Neural cell (in vitro differentiated cells): ENCODE data around the gene ITGAL. TPM values are rescaled to one million over a fixed set of nuclear protein-coding genes. Genes with fewer than 3 reads are reported as not detected.

Experiments used
- H2AFZ ChIP-seq: fragments of 200-600, 300-800 bp; sonication (generic), shearing (Covaris generic); 2 replicates; pipeline ENCODE4 v1.6.0; 2014; ENCODE audit warnings: low read depth, mild to moderate bottlenecking, antibody characterized with exemption, low read length, moderate library complexity
- H3F3A ChIP-seq: fragments of 200-600 bp; shearing (Covaris generic); 2 replicates; pipeline ENCODE4 v1.6.1; 2016; ENCODE audit warnings: mild to moderate bottlenecking, moderate library complexity, mixed read lengths, antibody characterized with exemption, low read length; ENCODE audit not compliant: insufficient read depth, poor library complexity, severe bottlenecking
- H3K27ac ChIP-seq: fragments of 200-600, 300-800 bp; sonication (generic), shearing (Covaris generic); 2 replicates; pipeline ENCODE4 v1.5.1; 2014; ENCODE audit warnings: mild to moderate bottlenecking, low read length, moderate library complexity
- H3K27me3 ChIP-seq: fragments of 300-800, 200-600 bp; sonication (generic), shearing (Covaris generic); 2 replicates; pipeline ENCODE4 v1.6.0; 2014; ENCODE audit warnings: mild to moderate bottlenecking, low read depth, low read length, moderate library complexity; ENCODE audit not compliant: insufficient read depth
- H3K36me3 ChIP-seq: fragments of 300-800, 200-600 bp; sonication (generic), shearing (Covaris generic); 2 replicates; pipeline ENCODE4 v1.5.1; 2014; ENCODE audit warnings: mild to moderate bottlenecking, antibody characterized with exemption, low read length, moderate library complexity; ENCODE audit not compliant: insufficient read depth
- H3K4me2 ChIP-seq: fragments of 300-800, 200-600 bp; sonication (generic), shearing (Covaris generic); 2 replicates; pipeline ENCODE4 v1.6.0; 2014; ENCODE audit warnings: mild to moderate bottlenecking, low read length
- H3K4me3 ChIP-seq: fragments of 300-800, 200-600 bp; sonication (generic), shearing (Covaris generic); 2 replicates; pipeline ENCODE4 v1.5.1; 2014; ENCODE audit warnings: mild to moderate bottlenecking, low read length, moderate library complexity
- H3K79me2 ChIP-seq: fragments of 200-600 bp; shearing (Covaris generic); replicated peaks from 2 replicates; pipeline ENCODE4 v1.6.0; 2014; ENCODE audit warnings: mild to moderate bottlenecking, low read length, moderate library complexity; ENCODE audit not compliant: insufficient read depth
- H3K9ac ChIP-seq: fragments of 300-800, 200-600 bp; sonication (generic), shearing (Covaris generic); 2 replicates; pipeline ENCODE4 v1.6.1; 2016; ENCODE audit warnings: mild to moderate bottlenecking, low read length, mixed read lengths
- H3K9me2 ChIP-seq: fragments of 200-600 bp; shearing (Covaris generic); 2 replicates; pipeline ENCODE4 v1.6.1; 2016; ENCODE audit warnings: mild to moderate bottlenecking, low read length, mixed read lengths; ENCODE audit not compliant: insufficient read depth
- H3K9me3 ChIP-seq: fragments of 200-600, 300-800 bp; sonication (generic), shearing (Covaris generic); 2 replicates; pipeline ENCODE4 v1.6.1; 2016; ENCODE audit warnings: mild to moderate bottlenecking, mixed run types, low read length, moderate library complexity, mixed read lengths
- H4K20me1 ChIP-seq: fragments of 200-600 bp; shearing (Covaris generic); 2 replicates; pipeline ENCODE4 v1.6.1; 2016; ENCODE audit warnings: mild to moderate bottlenecking, mixed run types; ENCODE audit not compliant: insufficient read depth
- EP300 ChIP-seq: fragments of 450-650 bp; conservative IDR thresholded peaks from 2 replicates; pipeline ENCODE4 v1.6.1; 2014; ENCODE audit warnings: antibody characterized with exemption, mild to moderate bottlenecking, moderate library complexity; ENCODE audit not compliant: poor library complexity, severe bottlenecking
- EZH2 ChIP-seq: fragments of 200-600, 300-800 bp; shearing (Covaris generic), sonication (generic); IDR thresholded peaks from 2 replicates; pipeline ENCODE4 v1.6.1; 2014; ENCODE audit warnings: antibody characterized with exemption, low read length, borderline replicate concordance, mild to moderate bottlenecking; ENCODE audit not compliant: insufficient read depth, poor library complexity, severe bottlenecking
- MXI1 ChIP-seq: fragments of 450-650 bp; conservative IDR thresholded peaks from 2 replicates; pipeline ENCODE4 v1.6.1; 2014; ENCODE audit warnings: antibody characterized with exemption, mild to moderate bottlenecking; ENCODE audit not compliant: poor library complexity, severe bottlenecking
- POLR2AphosphoS5 ChIP-seq: IDR thresholded peaks from 2 replicates; pipeline ENCODE4 v1.6.1; 2012
- RAD21 ChIP-seq: fragments of 450-650 bp; conservative IDR thresholded peaks from 2 replicates; pipeline ENCODE4 v1.6.1; 2014; ENCODE audit warnings: antibody characterized with exemption, mild to moderate bottlenecking, moderate library complexity
- SMC3 ChIP-seq: fragments of 450-650 bp; conservative IDR thresholded peaks from 2 replicates; pipeline ENCODE4 v1.6.1; 2014; ENCODE audit warnings: antibody characterized with exemption, mild to moderate bottlenecking, moderate library complexity; ENCODE audit not compliant: poor library complexity
- TAF1 ChIP-seq: IDR thresholded peaks from 2 replicates; pipeline ENCODE4 v1.6.1; 2012; ENCODE audit warnings: low read depth
- polyA plus RNA-seq: library from polyadenylated mRNA; depleted of rRNA; stranded (reverse); fragments of >200 nt; gene quantifications from 2 replicates; pipeline ENCODE4 v1.2.3, GENCODE V29; 2014
- TF ChIP-seq, protein P1 (sequence below): IDR thresholded peaks from 2 replicates; pipeline ENCODE4 v1.6.1; 2012; ENCODE audit warnings: borderline replicate concordance
- TF ChIP-seq, protein P2 (sequence below): fragments of 450-650 bp; IDR thresholded peaks from 2 replicates; pipeline ENCODE4 v1.5.1; 2014; ENCODE audit warnings: antibody characterized with exemption, mild to moderate bottlenecking, moderate library complexity; ENCODE audit not compliant: poor library complexity, severe bottlenecking

Gene ITGAL
- polyA plus RNA-seq, 1 donor from 2014 or later: not detected

DNA sequence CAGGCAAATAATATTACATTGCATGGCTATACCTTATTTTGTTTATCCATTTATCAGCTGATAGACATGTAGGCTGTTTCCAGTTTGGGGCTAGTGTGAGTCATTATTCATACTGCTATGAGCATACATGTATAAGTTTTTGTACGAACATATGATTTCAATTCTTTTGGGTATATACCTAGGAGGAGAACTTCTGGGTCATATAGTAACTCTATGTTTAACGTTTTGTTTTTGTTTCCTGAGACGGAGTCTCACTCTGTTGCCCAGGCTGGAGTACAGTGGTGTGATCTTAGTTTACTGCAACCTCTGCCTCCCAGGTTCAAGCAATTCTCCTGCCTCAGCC lies 2.4 kb upstream of the ITGAL start:
- Histone ChIP-seq H3K27ac (no peak overlapping the region), H3K9me2 (no peaks in the 10 kb centered on the region), H2AFZ (no peak overlapping the region), H3F3A (no peaks in the 10 kb centered on the region), H3K9me3 (no peaks in the 10 kb centered on the region), H3K4me2 (no peak overlapping the region), H3K27me3 (no peaks in the 10 kb centered on the region), H3K79me2 (no peaks in the 10 kb centered on the region), H4K20me1 (no peaks in the 10 kb centered on the region), H3K36me3 (no peaks in the 10 kb centered on the region), H3K9ac (no peak overlapping the region), H3K4me3 (no peak overlapping the region)
- no peak for TF ChIP-seq MXI1
- TF ChIP-seq, protein P1, sequence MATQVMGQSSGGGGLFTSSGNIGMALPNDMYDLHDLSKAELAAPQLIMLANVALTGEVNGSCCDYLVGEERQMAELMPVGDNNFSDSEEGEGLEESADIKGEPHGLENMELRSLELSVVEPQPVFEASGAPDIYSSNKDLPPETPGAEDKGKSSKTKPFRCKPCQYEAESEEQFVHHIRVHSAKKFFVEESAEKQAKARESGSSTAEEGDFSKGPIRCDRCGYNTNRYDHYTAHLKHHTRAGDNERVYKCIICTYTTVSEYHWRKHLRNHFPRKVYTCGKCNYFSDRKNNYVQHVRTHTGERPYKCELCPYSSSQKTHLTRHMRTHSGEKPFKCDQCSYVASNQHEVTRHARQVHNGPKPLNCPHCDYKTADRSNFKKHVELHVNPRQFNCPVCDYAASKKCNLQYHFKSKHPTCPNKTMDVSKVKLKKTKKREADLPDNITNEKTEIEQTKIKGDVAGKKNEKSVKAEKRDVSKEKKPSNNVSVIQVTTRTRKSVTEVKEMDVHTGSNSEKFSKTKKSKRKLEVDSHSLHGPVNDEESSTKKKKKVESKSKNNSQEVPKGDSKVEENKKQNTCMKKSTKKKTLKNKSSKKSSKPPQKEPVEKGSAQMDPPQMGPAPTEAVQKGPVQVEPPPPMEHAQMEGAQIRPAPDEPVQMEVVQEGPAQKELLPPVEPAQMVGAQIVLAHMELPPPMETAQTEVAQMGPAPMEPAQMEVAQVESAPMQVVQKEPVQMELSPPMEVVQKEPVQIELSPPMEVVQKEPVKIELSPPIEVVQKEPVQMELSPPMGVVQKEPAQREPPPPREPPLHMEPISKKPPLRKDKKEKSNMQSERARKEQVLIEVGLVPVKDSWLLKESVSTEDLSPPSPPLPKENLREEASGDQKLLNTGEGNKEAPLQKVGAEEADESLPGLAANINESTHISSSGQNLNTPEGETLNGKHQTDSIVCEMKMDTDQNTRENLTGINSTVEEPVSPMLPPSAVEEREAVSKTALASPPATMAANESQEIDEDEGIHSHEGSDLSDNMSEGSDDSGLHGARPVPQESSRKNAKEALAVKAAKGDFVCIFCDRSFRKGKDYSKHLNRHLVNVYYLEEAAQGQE: no peak
- TF ChIP-seq, protein P2, sequence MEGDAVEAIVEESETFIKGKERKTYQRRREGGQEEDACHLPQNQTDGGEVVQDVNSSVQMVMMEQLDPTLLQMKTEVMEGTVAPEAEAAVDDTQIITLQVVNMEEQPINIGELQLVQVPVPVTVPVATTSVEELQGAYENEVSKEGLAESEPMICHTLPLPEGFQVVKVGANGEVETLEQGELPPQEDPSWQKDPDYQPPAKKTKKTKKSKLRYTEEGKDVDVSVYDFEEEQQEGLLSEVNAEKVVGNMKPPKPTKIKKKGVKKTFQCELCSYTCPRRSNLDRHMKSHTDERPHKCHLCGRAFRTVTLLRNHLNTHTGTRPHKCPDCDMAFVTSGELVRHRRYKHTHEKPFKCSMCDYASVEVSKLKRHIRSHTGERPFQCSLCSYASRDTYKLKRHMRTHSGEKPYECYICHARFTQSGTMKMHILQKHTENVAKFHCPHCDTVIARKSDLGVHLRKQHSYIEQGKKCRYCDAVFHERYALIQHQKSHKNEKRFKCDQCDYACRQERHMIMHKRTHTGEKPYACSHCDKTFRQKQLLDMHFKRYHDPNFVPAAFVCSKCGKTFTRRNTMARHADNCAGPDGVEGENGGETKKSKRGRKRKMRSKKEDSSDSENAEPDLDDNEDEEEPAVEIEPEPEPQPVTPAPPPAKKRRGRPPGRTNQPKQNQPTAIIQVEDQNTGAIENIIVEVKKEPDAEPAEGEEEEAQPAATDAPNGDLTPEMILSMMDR: no peak
- TF ChIP-seq EZH2: no peak
- no peak for TF ChIP-seq EP300
- TF ChIP-seq POLR2AphosphoS5: no peak
- no peak for TF ChIP-seq SMC3
- TF ChIP-seq RAD21: no peak
- TF ChIP-seq TAF1: no peak

DNA sequence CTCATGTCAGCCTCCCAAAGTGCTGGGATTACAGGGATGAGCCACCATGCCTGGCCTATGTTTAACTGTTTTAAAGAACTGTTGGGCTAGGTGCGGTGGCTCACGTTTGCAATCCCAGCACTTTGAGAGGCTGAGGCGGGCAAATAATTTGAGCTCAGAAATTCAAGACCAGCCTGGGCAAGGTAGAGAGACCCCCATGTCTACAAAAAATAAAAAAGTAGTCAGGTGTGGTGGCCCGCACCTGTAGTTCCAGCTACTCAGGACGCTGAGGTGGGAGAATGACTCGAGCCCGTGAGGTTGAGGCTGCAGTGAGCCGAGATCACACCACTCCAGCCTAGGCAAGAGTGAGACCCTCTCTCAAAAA lies 1.9 kb upstream of the ITGAL start:
- no peaks in the 10 kb centered on the region for H3K36me3 ChIP-seq
- no peak overlapping the region for H3K4me3 ChIP-seq
- H3K27me3 ChIP-seq: no peaks in the 10 kb centered on the region
- TF ChIP-seq, protein P1: no peak
- TF ChIP-seq MXI1 (no peak), TAF1 (no peak), SMC3 (no peak), EP300 (no peak)
- TF ChIP-seq, protein P2: no peak
- H3K9me3 ChIP-seq: no peaks in the 10 kb centered on the region
- no peak overlapping the region for H3K9ac ChIP-seq
- H3K4me2 ChIP-seq: no peak overlapping the region
- no peaks in the 10 kb centered on the region for H3K79me2 ChIP-seq
- H3K27ac ChIP-seq: no peak overlapping the region
- no peaks in the 10 kb centered on the region for H3K9me2 ChIP-seq
- H3F3A ChIP-seq: no peaks in the 10 kb centered on the region
- H4K20me1 ChIP-seq: no peaks in the 10 kb centered on the region
- no peak overlapping the region for H2AFZ ChIP-seq
